ENCODE measurements around the gene CATSPER4. TPM values are rescaled to one million over a fixed set of nuclear protein-coding genes. Genes with fewer than 3 reads are reported as not detected.

CATSPER4 gene
- total and polyA plus RNA-seq, 2 of the 13 experiments (the other 11 are each of a cell fraction or from before 2014, with no cell fraction given), result not detected

GRCh38 chr1:26169669-26170471, 20.5 kb upstream of the CATSPER4 start, which contains the start of gene ZNF593 (continued):
- TF ChIP-seq ZBTB39 (CRISPR knock-in tag; IDR thresholded peaks at IDR 0.05) (no peak; the same call in 1 of the 2 replicates), ZNF562 (CRISPR knock-in tag; IDR thresholded peaks at IDR 0.05; ENCODE audit: borderline replicate concordance) (no peak), TMF1 (CRISPR knock-in tag; IDR thresholded peaks at IDR 0.05; ENCODE audit: low read depth) (peak; percentile 90), ZBTB33 (CRISPR knock-in tag; IDR thresholded peaks at IDR 0.05) (peak; percentile 65; the same call in 1 of the 2 replicates), ZFYVE20 (CRISPR knock-in tag; IDR thresholded peaks at IDR 0.05; ENCODE audit: borderline replicate concordance, low read depth) (no peak), TCF12 (IDR thresholded peaks at IDR 0.05) (no peak), TCF12 (CRISPR knock-in tag; IDR thresholded peaks at IDR 0.05) (peak; percentile 95), CCAR2 (optimal IDR thresholded peaks at IDR 0.05; ENCODE audit: low read depth, low read length) (no peak), KMT2A (CRISPR knock-in tag; IDR thresholded peaks at IDR 0.05) (peak; percentile 74; the same call in 1 of the 2 replicates), ZEB1 (IDR thresholded peaks at IDR 0.05; ENCODE audit: insufficient replicate concordance, low read depth) (no peak), ZFP36L1 (CRISPR knock-in tag; IDR thresholded peaks at IDR 0.05) (no peak), DMAP1 (CRISPR knock-in tag; IDR thresholded peaks at IDR 0.05) (peak; percentile 91), SYNCRIP (IDR thresholded peaks at IDR 0.05; ENCODE audit: insufficient read depth, low read depth, low read length) (no peak), ZNF547 (CRISPR knock-in tag; IDR thresholded peaks at IDR 0.05) (peak; percentile 90), ZNF780A (CRISPR knock-in tag; IDR thresholded peaks at IDR 0.05) (0 out of 2 replicates have a peak, but pooled peaks have one; percentile 71), FOXA3 (CRISPR knock-in tag; IDR thresholded peaks at IDR 0.05) (peak; percentile 59), U2AF1 (optimal IDR thresholded peaks at IDR 0.05; ENCODE audit: low read depth, low read length) (no peak), HMGXB3 (CRISPR knock-in tag; IDR thresholded peaks at IDR 0.05; ENCODE audit: borderline replicate concordance) (peak; percentile 72), RCOR2 (CRISPR knock-in tag; IDR thresholded peaks at IDR 0.05) (no peak), ZNF552 (CRISPR knock-in tag; IDR thresholded peaks at IDR 0.05; ENCODE audit: borderline replicate concordance) (0 out of 2 replicates have a peak, but pooled peaks have one; percentile 54)
